CD14-positive monocyte (primary cell): Measurements from ENCODE around the gene BMERB1. TPM values are rescaled to one million over a fixed set of nuclear protein-coding genes. Genes with fewer than 3 reads are reported as not detected.
A peak's percentile ranks its signal among the peaks of the same experiment; 100 is the strongest.

Experiments used
- DNase-seq, 3 donors: peaks; one replicate each; pipeline ENCODE4 v3.0.0-alpha.2; 2011 to 2022
- H2AFZ ChIP-seq: 2 replicates; pipeline ENCODE4 v1.6.0; 2012; ENCODE audit warnings: mild to moderate bottlenecking, low read depth, low read length, inconsistent platforms; ENCODE audit not compliant: insufficient read depth, poor library complexity, severe bottlenecking
- H3K27ac ChIP-seq, 2 donors: 1 replicate in 1 of 2; 2 replicates in 1 of 2; pipeline ENCODE4 v1.5.1; 2012 to 2013; ENCODE audit warnings: low read length in 2 of 2, control low read depth in 1 of 2, inconsistent platforms in 1 of 2, low read depth in 1 of 2, mild to moderate bottlenecking in 1 of 2
- H3K27me3 ChIP-seq, 2 donors: one replicate each; pipeline versions ENCODE4 v1.6.0 to v1.6.1; 2011 to 2013; ENCODE audit warnings: low read length in 2 of 2; ENCODE audit not compliant: control insufficient read depth in 2 of 2, insufficient read depth in 2 of 2
- H3K36me3 ChIP-seq, 2 donors: replicated peaks in 1 of 2; 1 replicate in 1 of 2; 2 replicates in 1 of 2; pipeline versions ENCODE4 v1.5.1 to v1.6.1; 2012 to 2013; ENCODE audit warnings: low read length in 2 of 2, control low read depth in 1 of 2, inconsistent platforms in 1 of 2, mild to moderate bottlenecking in 1 of 2; ENCODE audit not compliant: insufficient read depth in 2 of 2, control insufficient read depth in 1 of 2
- H3K4me1 ChIP-seq, 2 donors: 1 replicate in 1 of 2; 2 replicates in 1 of 2; pipeline versions ENCODE4 v1.5.1 to v1.6.1; 2012 to 2013; ENCODE audit warnings: low read length in 2 of 2, control low read depth in 1 of 2, inconsistent platforms in 1 of 2, mild to moderate bottlenecking in 1 of 2, moderate library complexity in 1 of 2; ENCODE audit not compliant: insufficient read depth in 2 of 2, control insufficient read depth in 1 of 2
- H3K4me2 ChIP-seq: replicated peaks from 2 replicates; pipeline ENCODE3; 2012; ENCODE audit warnings: low read length, moderate library complexity, mild to moderate bottlenecking; ENCODE audit not compliant: poor library complexity, severe bottlenecking; ENCODE audit errors: extremely low read depth
- H3K4me3 ChIP-seq, 3 experiments: fragments of 200-600 bp in 1 of 3; sonication (generic) in 1 of 3; replicated peaks in 1 of 3; 1 replicate in 2 of 3; 2 replicates in 1 of 3; pipeline ENCODE4 v1.5.1; 2011 to 2013; ENCODE audit warnings: low read length in 3 of 3, mild to moderate bottlenecking in 3 of 3, control low read depth in 2 of 3, low read depth in 2 of 3, inconsistent platforms in 1 of 3, moderate library complexity in 1 of 3
- H3K79me2 ChIP-seq: 2 replicates; pipeline ENCODE4 v1.6.0; 2012; ENCODE audit warnings: mild to moderate bottlenecking, control low read depth, inconsistent platforms, low read length, moderate library complexity; ENCODE audit not compliant: insufficient read depth
- H3K9ac ChIP-seq: 2 replicates; pipeline ENCODE4 v1.6.0; 2017; ENCODE audit warnings: low read length, mild to moderate bottlenecking; ENCODE audit not compliant: insufficient read depth, poor library complexity, severe bottlenecking
- H3K9me3 ChIP-seq, 2 donors: replicated peaks in 1 of 2; 1 replicate in 1 of 2; 2 replicates in 1 of 2; pipeline versions ENCODE4 v1.5.1 to v1.6.1; 2012 to 2013; ENCODE audit warnings: low read length in 2 of 2, control low read depth in 1 of 2; ENCODE audit not compliant: control insufficient read depth in 1 of 2, insufficient read depth in 1 of 2
- H4K20me1 ChIP-seq: 2 replicates; pipeline ENCODE4 v1.6.0; 2012; ENCODE audit warnings: mild to moderate bottlenecking, low read length, control low read depth, moderate library complexity; ENCODE audit not compliant: insufficient read depth
- H3K27ac Mint-ChIP-seq, 7 donors: one replicate each; pipeline ENCODE4 v1.8.0; 2020; ENCODE audit warnings: mild to moderate bottlenecking in 7 of 7, mixed read lengths in 7 of 7, moderate library complexity in 6 of 7, inconsistent platforms in 2 of 7
- H3K27me3 Mint-ChIP-seq, 3 donors: one replicate each; pipeline ENCODE4 v1.8.0; 2021 to 2022; ENCODE audit warnings: low read depth in 3 of 3, mild to moderate bottlenecking in 3 of 3, mixed read lengths in 3 of 3, moderate library complexity in 3 of 3, inconsistent platforms in 1 of 3
- H3K36me3 Mint-ChIP-seq, 2 donors: one replicate each; pipeline ENCODE4 v1.8.0; 2020; ENCODE audit warnings: mixed read lengths in 2 of 2, inconsistent platforms in 1 of 2, mild to moderate bottlenecking in 1 of 2
- H3K4me1 Mint-ChIP-seq: one replicate; pipeline ENCODE4 v1.8.0; 2020; ENCODE audit warnings: mild to moderate bottlenecking, mixed read lengths
- H3K4me3 Mint-ChIP-seq, 2 donors: one replicate each; pipeline ENCODE4 v1.8.0; 2020; ENCODE audit warnings: mild to moderate bottlenecking in 2 of 2, mixed read lengths in 2 of 2, moderate library complexity in 1 of 2
- H3K9me3 Mint-ChIP-seq, 7 donors: one replicate each; pipeline ENCODE4 v1.8.0; 2020 to 2022; ENCODE audit warnings: mixed read lengths in 7 of 7, mild to moderate bottlenecking in 6 of 7, moderate library complexity in 6 of 7, inconsistent platforms in 2 of 7
- WGBS: methylation state at CpG from one replicate; pipeline ENCODE4 v1.1.5; 2013; ENCODE audit warnings: missing lambda C conversion rate; ENCODE audit not compliant: insufficient coverage; 5-methylcytosine and 5-hydroxymethylcytosine counted together
- intact Hi-C, 2 donors: fragments of 100-400 bp; cut with micrococcal nuclease; formaldehyde crosslinking; loops; one replicate each; pipeline versions ENCODE4 v1.15.0 to v1.15.1; 2023
- polyA plus RNA-seq, 3 donors: library from polyadenylated mRNA; depleted of rRNA in 1 of 3; unstranded in 2 of 3; stranded (reverse) in 1 of 3; fragments of 300-500 nt in 2 of 3; fragments of >200 nt in 1 of 3; fragmentation: Illumina TruSeq in 2 of 3; gene quantifications; 1 replicate in 2 of 3; 2 replicates in 1 of 3; pipeline ENCODE4 v1.2.3, GENCODE V29; 2012 to 2021
- TF ChIP-seq, protein P1 (sequence below): fragments of 200-600 bp; IDR thresholded peaks from one replicate; pipeline ENCODE4 v1.8.0; 2022; ENCODE audit warnings: antibody characterized with exemption, mild to moderate bottlenecking

The BMERB1 gene
- polyA plus RNA-seq, 3 donors: 0.11 to 0.28 (median 0.11) TPM

DNA sequence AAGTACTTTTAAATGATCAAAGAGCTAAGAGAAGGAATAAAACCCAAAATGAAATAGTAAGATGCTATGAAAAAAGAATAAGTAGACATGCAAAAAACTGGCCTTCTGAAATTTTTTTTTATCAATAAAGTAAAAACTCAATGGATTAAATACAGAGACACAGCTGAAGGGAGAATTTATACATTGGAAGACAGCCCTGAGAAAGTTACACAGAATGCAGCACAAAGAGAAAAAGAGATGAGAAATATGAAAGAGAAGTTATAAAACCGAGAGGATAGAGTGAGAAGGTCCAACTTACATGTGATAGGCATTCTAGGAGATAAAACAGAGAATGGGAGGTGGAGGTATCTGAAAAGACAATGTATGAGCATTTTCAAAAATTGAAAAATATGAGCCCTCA lies 151.6 kb downstream of the BMERB1 start:
- Mint-ChIP-seq H3K9me3 (peaks cover 9 to 14% (median 12%) of the 10 kb centered on the region in 7 donors), H3K27ac (peak overlapping the region in 1 of 7 donors; percentile 79), H3K4me3 (no peak overlapping the region), H3K4me1 (peaks cover 55% of the 10 kb centered on the region), H3K36me3 (peaks cover 23 to 32% of the 10 kb centered on the region in 2 donors), H3K27me3 (peaks cover 0 to 2% (median 0%) of the 10 kb centered on the region in 3 donors)
- no peak overlapping the region for H3K27ac ChIP-seq
- H3K4me2 ChIP-seq: no peak overlapping the region
- no peak overlapping the region for H3K9ac ChIP-seq
- peaks cover 0 to 6% of the 10 kb centered on the region in 2 donors for H3K9me3 ChIP-seq
- H3K4me1 ChIP-seq: peaks cover 37 to 46% of the 10 kb centered on the region in 2 donors
- intact Hi-C loops: no loop called here
- TF ChIP-seq, protein P1, sequence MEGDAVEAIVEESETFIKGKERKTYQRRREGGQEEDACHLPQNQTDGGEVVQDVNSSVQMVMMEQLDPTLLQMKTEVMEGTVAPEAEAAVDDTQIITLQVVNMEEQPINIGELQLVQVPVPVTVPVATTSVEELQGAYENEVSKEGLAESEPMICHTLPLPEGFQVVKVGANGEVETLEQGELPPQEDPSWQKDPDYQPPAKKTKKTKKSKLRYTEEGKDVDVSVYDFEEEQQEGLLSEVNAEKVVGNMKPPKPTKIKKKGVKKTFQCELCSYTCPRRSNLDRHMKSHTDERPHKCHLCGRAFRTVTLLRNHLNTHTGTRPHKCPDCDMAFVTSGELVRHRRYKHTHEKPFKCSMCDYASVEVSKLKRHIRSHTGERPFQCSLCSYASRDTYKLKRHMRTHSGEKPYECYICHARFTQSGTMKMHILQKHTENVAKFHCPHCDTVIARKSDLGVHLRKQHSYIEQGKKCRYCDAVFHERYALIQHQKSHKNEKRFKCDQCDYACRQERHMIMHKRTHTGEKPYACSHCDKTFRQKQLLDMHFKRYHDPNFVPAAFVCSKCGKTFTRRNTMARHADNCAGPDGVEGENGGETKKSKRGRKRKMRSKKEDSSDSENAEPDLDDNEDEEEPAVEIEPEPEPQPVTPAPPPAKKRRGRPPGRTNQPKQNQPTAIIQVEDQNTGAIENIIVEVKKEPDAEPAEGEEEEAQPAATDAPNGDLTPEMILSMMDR: no peak
- H3K27me3 ChIP-seq: no peaks in the 10 kb centered on the region
- H3K79me2 ChIP-seq: no peaks in the 10 kb centered on the region
- H3K36me3 ChIP-seq: peaks cover 0 to 10% of the 10 kb centered on the region in 2 donors
- H3K4me3 ChIP-seq: no peak overlapping the region
- DNase-seq: no peak
- WGBS: 100% methylated on average over 1 of the region's 1 CpG
- H4K20me1 ChIP-seq: no peaks in the 10 kb centered on the region
- H2AFZ ChIP-seq: no peak overlapping the region

DNA sequence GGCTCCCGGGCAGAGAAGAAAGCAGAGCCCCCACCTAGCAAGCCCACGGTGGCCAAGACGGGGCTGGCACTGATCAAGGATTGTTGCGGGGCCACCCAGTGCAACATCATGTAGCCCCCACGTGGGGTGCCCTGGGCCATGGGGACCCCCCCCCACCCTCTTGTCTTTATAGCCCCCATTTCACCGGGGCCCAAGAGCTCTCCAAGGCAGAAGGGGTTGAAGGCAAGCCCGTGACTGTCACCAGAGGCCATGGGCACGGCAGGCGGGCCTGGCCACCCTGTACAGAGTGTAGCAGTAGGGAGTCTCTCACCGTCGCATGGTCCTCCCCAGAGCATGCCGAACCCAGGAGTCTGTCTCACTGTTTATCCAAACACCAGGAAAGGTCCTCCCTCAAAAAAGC lies 152.3 kb downstream of the BMERB1 start:
- 97% methylated on average over 5 of the region's 12 CpGs for WGBS
- H3K9me3 Mint-ChIP-seq: peaks cover 9 to 14% (median 11%) of the 10 kb centered on the region in 7 donors
- no peaks in the 10 kb centered on the region for H3K79me2 ChIP-seq
- peak overlapping the region in 2 of 7 donors; percentile 50 to 83 for H3K27ac Mint-ChIP-seq
- H3K4me1 Mint-ChIP-seq: peaks cover 54% of the 10 kb centered on the region
- no peak overlapping the region for H3K4me3 ChIP-seq
- no peak for DNase-seq
- H3K9me3 ChIP-seq: peaks cover 0 to 6% of the 10 kb centered on the region in 2 donors
- intact Hi-C loops: no loop called here
- no peak overlapping the region for H3K27ac ChIP-seq
- H3K4me2 ChIP-seq: no peak overlapping the region
- H3K36me3 ChIP-seq: peaks cover 0 to 10% of the 10 kb centered on the region in 2 donors
- H3K4me1 ChIP-seq: peaks cover 37 to 46% of the 10 kb centered on the region in 2 donors
- H3K27me3 ChIP-seq: no peaks in the 10 kb centered on the region
- peaks cover 23 to 32% of the 10 kb centered on the region in 2 donors for H3K36me3 Mint-ChIP-seq
- TF ChIP-seq, protein P1: no peak
- no peak overlapping the region for H3K9ac ChIP-seq
- H4K20me1 ChIP-seq: no peaks in the 10 kb centered on the region
- H3K4me3 Mint-ChIP-seq: no peak overlapping the region
- H3K27me3 Mint-ChIP-seq: peaks cover 0 to 2% (median 0%) of the 10 kb centered on the region in 3 donors
- no peak overlapping the region for H2AFZ ChIP-seq
